GM18519 (cell line): Measurements from ENCODE around the gene CALML6.
"Not testable (repeated sequence)": the region's sequence is repeated elsewhere in the genome, so short reads cannot be mapped to it uniquely, and the experiment has no call there.

Experiments
- ATAC-seq: cut with Tn5 transposase; IDR thresholded peaks from one replicate; pipeline ENCODE4 v1.9.1; 2021; ENCODE audit warnings: mild to moderate bottlenecking, moderate library complexity; ENCODE audit not compliant: unreplicated experiment, low FRiP score

CALML6 gene

GRCh38 chr1:1922956-1923833 is 8.1 kb downstream of the CALML6 start:
- ATAC-seq, result no peak

DNA sequence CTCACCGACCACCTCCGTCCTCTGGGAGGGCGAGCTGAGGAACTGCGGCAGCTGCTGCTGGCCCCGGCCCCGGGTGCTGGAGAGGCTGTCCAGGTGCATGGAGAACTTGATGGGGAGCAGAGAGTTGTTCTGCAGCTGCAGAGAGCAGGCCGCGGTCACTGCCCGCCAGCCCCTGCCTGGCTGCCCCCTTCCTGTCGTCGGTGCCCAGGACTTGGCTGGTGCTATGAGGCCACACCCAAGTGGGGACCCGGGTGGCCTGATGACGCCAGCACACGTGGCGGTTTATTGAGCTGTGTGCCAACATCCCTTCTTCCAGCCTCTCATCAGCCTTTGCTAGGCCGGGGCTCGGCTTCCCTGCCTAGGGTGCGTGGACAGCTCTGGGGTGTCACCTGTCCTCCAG is 9.3 kb downstream of the CALML6 start:
- no peak for ATAC-seq

GRCh38 chr1:1924849-1925248 is 9.8 kb downstream of the CALML6 start:
- ATAC-seq, result no peak

DNA sequence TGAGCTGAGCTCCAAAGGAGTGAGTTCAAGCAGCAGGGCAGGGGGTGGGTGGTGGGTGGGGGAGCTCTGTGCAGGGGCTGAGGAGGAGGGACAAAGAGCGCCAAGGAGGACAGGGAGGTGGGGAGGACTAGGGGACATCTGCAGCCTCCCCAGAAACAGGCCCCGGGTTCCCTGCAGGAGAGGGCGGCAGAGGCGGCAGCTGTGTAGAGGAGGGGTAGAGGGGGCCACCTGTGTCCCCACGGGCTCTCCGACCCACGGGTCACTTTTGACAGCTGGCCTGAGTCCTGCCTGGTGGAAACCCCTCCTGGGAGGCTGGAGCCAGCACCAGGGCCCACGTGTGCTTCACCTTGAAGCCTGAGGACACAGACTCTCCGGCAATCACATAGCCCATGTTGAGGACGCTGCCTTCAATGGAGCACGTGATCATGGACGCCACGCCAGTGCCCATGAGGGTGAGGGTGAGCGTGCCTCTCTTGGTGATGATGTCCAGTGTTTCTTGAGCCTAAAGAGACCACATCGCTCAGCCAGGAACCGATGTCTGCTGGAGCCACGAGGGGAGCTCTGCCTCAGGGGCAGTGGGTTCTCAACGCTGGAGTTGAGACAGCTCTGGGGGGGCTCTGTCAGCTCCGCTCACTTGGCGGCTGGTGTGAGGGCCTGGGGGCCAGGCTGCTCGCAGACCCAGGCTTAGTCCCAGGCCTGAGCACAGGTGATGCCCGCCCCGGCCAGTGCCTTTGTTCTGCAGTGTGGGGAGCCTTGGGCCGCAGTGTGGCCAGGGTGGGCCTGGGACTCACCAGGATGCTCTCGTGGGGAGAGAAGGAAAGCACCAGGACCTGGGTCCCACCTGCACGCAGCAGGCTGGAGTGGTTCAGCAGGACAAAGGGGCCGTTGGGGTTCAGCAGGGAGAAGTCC is 10.6 kb downstream of the CALML6 start:
- ATAC-seq, result no peak

GRCh38 chr1:1926346-1926811 is 11.3 kb downstream of the CALML6 start:
- ATAC-seq, result no peak

GRCh38 chr1:1926886-1927660 is 12.0 kb downstream of the CALML6 start:
- ATAC-seq, result no peak

- no peak for ATAC-seq
Measured at GRCh38 chr1:1927751-1928150, 12.7 kb downstream of the CALML6 start.

- no peak for ATAC-seq
Measured at GRCh38 chr1:1928231-1929101, 13.4 kb downstream of the CALML6 start.

DNA sequence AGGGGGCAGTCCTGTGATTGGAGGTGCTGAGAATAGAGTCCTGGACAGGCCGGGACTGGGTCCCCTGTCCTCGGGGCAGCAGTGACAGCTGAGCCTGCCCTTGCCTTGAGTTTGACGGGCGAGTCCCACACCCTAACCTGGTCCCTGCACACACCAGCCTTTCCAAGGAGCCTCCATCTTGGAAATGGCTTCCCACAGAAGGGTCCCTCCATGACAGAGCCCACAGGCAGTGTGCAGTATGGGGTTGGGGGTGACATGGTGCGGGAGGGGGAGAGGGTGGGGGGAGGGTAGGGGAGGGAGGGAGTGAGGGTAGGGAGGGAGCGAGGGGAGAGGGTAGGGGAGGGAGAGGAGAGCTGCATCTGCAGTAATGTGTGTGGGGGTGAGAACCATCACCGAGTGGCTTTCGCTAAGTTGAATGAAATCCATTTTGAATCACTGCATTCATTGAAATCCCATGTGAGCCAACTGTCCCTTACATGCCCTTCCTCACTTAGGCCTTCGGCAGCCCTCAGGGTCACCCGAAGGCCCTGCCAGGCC is 14.1 kb downstream of the CALML6 start:
- ATAC-seq, result no peak

- ATAC-seq, result no peak
Measured at GRCh38 chr1:1929639-1930545, 14.8 kb downstream of the CALML6 start.

DNA sequence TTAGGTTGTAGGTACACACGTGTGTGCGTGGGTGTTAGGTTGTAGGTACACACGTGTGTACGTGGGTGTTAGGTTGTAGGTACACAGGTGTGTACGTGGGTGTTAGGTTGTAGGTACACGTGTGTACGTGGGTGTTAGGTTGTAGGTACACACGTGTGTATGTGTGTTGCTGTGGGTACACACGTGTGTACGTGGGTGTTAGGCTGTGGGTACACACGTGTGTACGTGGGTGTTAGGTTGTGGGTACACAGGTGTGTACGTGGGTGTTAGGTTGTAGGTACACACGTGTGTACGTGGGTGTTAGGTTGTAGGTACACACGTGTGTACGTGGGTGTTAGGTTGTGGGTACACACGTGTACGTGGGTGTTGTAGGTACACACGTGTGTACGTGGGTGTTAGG is 19.8 kb downstream of the CALML6 start:
- ATAC-seq, result not testable (repeated sequence)

DNA sequence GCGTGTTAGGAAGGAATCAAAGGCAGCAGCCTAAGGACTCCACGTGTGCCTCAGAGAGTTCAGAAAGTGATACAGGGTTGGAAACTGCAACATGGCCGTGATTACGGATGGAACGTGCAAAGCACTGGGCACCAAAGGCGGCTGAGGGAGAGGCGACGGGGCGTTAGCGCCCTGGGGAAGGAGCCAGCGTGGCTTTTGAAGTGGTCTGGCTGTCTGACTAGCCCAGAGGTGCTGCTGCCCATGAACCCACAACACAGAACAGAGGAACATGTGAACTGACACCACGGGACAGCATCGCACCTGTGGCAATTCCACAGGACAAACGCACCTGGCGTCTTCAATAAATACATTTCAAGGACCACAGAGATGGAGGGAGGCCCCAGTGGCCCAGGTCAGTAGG is 22.0 kb downstream of the CALML6 start:
- no peak for ATAC-seq

DNA sequence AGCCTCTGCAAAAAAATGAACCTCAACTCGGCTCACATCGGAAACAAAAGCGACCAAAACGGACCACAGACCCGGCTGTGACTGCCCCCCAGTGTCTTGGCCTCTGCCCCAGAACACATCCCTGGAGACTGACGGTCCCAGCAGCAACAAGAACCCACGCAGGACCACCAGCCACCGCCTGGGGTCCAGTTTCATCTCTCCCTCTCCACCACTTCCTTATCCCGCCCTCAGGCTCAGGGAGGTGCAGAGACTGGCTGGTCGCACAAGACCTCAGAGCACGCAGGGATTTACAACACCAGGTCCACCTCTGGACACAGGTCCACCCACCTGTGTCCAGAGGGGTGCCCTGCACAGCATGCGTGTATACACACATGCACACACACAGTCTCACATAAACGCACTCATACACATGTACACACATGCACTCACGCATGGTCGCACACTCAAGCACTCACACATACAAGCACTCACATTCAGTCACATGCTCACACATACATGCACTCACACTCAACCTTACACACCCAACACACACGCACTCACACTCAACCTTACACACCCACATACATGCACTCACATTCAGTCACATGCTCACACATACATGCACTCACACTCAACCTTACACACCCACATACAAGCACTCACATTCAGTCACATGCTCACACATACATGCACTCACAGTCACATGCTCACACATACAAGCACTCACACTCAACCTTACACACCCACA is 22.7 kb downstream of the CALML6 start:
- no peak for ATAC-seq

- ATAC-seq, result no peak
Measured at GRCh38 chr1:1938276-1938573, 23.2 kb downstream of the CALML6 start.

DNA sequence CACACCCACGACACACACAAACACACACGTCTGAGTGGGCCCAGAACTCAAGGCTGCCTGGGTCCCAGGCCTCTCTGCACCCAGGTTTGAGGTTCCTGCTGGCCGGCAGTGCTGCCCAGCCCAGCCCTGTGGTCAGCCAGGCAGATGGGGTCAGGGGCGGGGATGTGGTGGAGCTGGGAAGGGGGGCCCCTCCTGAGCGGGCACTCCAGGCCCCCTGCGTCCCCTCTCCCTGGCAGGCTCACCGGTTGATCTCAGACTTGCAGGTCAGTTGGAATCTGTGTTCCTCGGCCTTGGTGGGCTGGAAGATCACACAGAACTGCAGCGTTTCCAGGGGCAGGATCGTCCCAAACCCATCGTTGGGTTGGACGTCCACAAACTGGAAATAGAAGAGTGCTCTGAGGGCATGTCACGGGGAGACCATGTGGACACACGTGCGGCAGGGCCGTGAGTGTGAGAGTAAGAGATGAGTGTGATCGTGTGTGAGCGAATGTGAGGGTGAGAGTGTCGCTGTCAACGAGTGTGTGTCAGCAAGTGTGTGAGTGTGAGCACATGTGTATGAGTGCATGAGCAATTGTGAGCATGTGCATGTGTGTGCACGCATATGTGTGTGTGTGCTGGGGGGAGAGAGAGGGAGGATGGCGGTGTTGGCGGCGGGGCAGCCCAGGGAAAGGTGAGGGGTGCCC is 23.7 kb downstream of the CALML6 start:
- ATAC-seq, result no peak

- no peak for ATAC-seq
Measured at GRCh38 chr1:1939296-1940122, 24.4 kb downstream of the CALML6 start.

- no peak for ATAC-seq
Measured at GRCh38 chr1:1940123-1940425, 25.0 kb downstream of the CALML6 start.
